ENCODE measurements around the gene SLC28A3.

DNA sequence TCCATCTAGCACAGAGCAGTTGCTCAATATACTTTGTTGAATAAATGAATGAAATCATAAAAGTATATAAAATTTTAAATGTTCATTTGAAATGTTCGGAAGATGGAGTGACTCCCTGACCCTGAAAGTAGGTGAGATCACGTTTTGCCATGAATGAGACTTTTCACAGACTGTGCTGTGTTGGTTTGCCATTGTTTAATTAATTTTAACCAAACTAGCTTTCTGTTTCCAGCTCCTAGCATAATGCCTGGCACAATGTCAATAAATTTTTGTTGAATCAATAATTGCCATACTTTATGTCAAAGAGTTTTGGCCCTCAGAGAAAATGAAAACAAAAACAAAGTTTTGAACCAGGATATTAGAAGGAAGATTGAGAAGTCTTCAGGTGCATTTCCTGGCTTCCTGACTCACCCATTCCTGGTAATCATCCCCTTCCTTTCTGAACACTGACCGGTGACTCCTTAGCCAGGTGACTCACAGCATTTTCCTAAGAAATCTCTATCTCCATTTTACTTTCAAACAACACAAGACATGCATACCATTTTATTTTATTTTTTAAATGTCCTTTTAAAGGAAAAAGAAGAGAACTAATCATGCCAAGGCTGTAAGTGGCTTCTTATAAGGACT lies 15.1 kb downstream of the SLC28A3 start:
- TF ChIP-seq SNAI2 (CRISPR knock-in tag; IDR thresholded peaks at IDR 0.05): no peak
- TF ChIP-seq ZFP3 (CRISPR knock-in tag; IDR thresholded peaks at IDR 0.05): no peak
- no peak for TF ChIP-seq ZC3H10 (CRISPR knock-in tag; IDR thresholded peaks at IDR 0.05)
- no peak for TF ChIP-seq ZFP30 (CRISPR knock-in tag; IDR thresholded peaks at IDR 0.05)
